Stimulated activated naive CD8-positive, alpha-beta T cell treated with anti-CD3 and anti-CD28 coated beads, Interleukin-15, amount 100 ng/mL, for 72 hours (primary cell): ENCODE results near the gene KDF1.
"Not testable (repeated sequence)": the region's sequence is repeated elsewhere in the genome, so short reads cannot be mapped to it uniquely, and the experiment has no call there.

Experiments
- ATAC-seq: fragments of 150-1000 bp; cut with Tn5 transposase; 2 replicates; pipeline ENCODE4 v1.10.0; 2021; ENCODE audit warnings: mild to moderate bottlenecking, moderate library complexity
- DNase-seq, 2 donors: peaks; one replicate each; pipeline ENCODE4 v3.0.0; 2021 to 2022
- H3K27ac Mint-ChIP-seq, 2 donors: one replicate each; pipeline ENCODE4 v1.8.0; 2022; ENCODE audit warnings: mild to moderate bottlenecking in 2 of 2, mixed read lengths in 2 of 2, moderate library complexity in 2 of 2
- H3K27me3 Mint-ChIP-seq: one replicate; pipeline ENCODE4 v1.8.0; 2022; ENCODE audit warnings: mixed read lengths
- H3K4me1 Mint-ChIP-seq: one replicate; pipeline ENCODE4 v1.8.0; 2022; ENCODE audit warnings: mild to moderate bottlenecking, mixed read lengths
- H3K4me3 Mint-ChIP-seq, 2 donors: one replicate each; pipeline ENCODE4 v1.8.0; 2022; ENCODE audit warnings: mild to moderate bottlenecking in 2 of 2, mixed read lengths in 2 of 2, moderate library complexity in 1 of 2
- H3K9me3 Mint-ChIP-seq, 2 donors: one replicate each; pipeline ENCODE4 v1.8.0; 2022; ENCODE audit warnings: mixed read lengths in 2 of 2

Gene KDF1

GRCh38 chr1:26949926-26950319 lies 10.3 kb downstream of the KDF1 start:
- H3K27me3 Mint-ChIP-seq = no peaks in the 10 kb centered on the region
- no peaks in the 10 kb centered on the region for H3K9me3 Mint-ChIP-seq
- no peak overlapping the region for H3K27ac Mint-ChIP-seq
- ATAC-seq (peak; percentile 9), DNase-seq (no peak)
- no peak overlapping the region for H3K4me3 Mint-ChIP-seq
- H3K4me1 Mint-ChIP-seq = no peaks in the 10 kb centered on the region

DNA sequence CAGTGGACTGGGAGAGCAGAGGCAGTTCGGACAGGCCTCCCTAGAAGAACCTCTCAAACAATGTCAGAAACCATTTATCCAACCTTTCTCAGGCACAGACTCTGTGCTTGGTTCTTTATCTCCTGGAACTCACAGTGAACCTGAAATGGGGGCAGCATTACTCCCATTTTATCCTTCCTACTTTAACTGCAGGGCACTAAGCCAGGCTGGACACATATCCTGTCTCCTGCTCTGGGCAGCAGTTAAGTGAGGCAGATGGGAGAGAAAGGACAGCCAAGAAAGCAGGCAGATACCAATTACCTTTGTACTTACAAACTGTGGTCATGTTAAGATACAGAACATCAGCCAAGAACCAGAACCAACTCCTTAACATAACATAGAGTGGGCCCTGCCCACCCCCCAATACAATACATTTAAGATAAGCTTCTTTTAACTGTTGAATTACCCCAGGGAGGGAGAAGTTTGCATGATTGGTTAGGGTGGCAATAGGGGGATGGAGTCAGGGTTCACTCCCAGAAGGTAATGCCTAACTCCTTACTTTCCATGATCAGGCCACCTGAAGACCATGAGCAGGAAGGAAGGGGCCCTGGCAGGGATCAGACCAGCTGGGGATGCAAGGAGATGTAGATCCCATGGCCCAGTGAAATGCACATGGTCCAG lies 10.9 kb downstream of the KDF1 start:
- Mint-ChIP-seq H3K27ac (peak overlapping the region in 1 of 2 donors; percentile 50), H3K4me1 (no peaks in the 10 kb centered on the region), H3K27me3 (no peaks in the 10 kb centered on the region), H3K9me3 (no peaks in the 10 kb centered on the region), H3K4me3 (no peak overlapping the region)
- ATAC-seq (peak; percentile 18), DNase-seq (no peak)

DNA sequence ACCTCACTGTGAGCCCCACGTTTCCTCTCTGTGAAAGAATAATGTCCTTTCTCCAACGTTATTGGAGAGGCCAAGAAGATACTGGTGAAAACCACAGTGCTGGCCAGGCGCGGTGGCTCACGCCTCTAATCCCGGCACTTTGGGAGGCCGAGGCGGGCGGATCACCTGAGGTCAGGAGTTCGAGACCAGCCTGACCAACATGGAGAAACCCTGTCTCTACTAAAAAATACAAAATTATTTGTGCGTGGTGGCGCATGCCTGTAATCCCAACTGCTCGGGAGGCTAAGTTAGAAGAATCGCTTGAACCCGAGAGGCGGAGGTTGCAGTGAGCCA lies 11.6 kb downstream of the KDF1 start:
- H3K9me3 Mint-ChIP-seq = not testable (repeated sequence)
- H3K27ac Mint-ChIP-seq = peak overlapping the region in 1 of 2 donors; percentile 12

DNA sequence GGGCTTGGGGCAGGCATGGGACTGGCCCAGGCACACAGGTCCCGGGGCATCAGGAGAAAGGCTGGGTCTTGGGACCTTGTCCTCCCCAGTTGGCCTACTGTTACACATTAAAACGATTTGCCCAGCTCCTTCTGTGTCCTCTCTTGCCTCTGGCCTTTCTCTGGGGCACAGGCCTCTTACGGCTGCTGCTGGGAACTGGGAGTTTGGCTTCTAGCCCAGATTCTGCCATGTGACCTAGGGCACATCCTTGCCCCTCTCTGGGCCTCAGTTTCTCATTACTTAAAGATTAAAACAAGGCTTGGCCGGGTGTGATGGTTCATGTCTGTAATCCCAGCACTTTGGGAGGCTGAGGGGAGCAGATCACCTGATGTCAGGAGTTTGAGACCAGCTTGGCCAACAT lies 14.0 kb downstream of the KDF1 start:
- Mint-ChIP-seq H3K9me3 (no peaks in the 10 kb centered on the region), H3K4me3 (no peak overlapping the region), H3K4me1 (no peaks in the 10 kb centered on the region), H3K27ac (no peak overlapping the region), H3K27me3 (no peaks in the 10 kb centered on the region)
- DNase-seq = no peak
- ATAC-seq = no peak

More for the DNA sequence above, 11.6 kb downstream of the KDF1 start:
- not testable (repeated sequence) for DNase-seq, H3K4me3 Mint-ChIP-seq, ATAC-seq, H3K27me3 Mint-ChIP-seq, H3K4me1 Mint-ChIP-seq

GRCh38 chr1:26945728-26946127 lies 14.5 kb downstream of the KDF1 start:
- H3K4me3 Mint-ChIP-seq = no peak overlapping the region

GRCh38 chr1:26945138-26945537 lies 15.1 kb downstream of the KDF1 start:
- H3K4me3 Mint-ChIP-seq = no peak overlapping the region
- ATAC-seq (no peak), DNase-seq (no peak)
- H3K9me3 Mint-ChIP-seq = no peaks in the 10 kb centered on the region
- H3K27ac Mint-ChIP-seq = peak overlapping the region in 1 of 2 donors; percentile 20
- H3K27me3 Mint-ChIP-seq = no peaks in the 10 kb centered on the region
- no peaks in the 10 kb centered on the region for H3K4me1 Mint-ChIP-seq

More at GRCh38 chr1:26945728-26946127, 14.5 kb downstream of the KDF1 start:
- Mint-ChIP-seq H3K27ac (peak overlapping the region in 1 of 2 donors; percentile 38), H3K27me3 (no peaks in the 10 kb centered on the region), H3K4me1 (no peaks in the 10 kb centered on the region), H3K9me3 (no peaks in the 10 kb centered on the region)
- DNase-seq (no peak), ATAC-seq (no peak)

GRCh38 chr1:26942656-26943055 lies 17.6 kb downstream of the KDF1 start:
- Mint-ChIP-seq H3K27me3 (no peaks in the 10 kb centered on the region), H3K4me1 (no peaks in the 10 kb centered on the region), H3K9me3 (no peaks in the 10 kb centered on the region), H3K4me3 (no peak overlapping the region), H3K27ac (no peak overlapping the region)
- ATAC-seq = no peak
- DNase-seq = no peak

DNA sequence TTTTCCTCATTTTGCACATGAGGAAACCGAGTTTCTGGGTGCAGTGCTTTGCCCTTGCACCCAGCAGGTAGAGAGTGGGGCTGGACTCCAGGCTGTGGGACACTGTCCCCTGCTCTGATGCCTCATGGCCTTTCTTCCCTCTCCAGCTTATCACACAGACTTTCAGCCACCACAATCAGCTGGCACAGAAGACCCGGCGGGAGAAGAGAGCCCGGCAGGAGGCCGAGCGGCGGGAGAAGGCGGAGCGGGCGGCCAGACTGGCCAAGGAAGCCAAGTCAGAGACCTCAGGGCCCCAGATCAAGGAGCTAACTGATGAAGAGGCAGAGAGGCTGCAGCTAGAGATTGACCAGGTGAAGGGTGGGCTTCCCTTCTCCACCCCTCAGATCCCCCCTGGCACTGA lies 19.0 kb downstream of the KDF1 start:
- H3K27me3 Mint-ChIP-seq = no peaks in the 10 kb centered on the region
- H3K27ac Mint-ChIP-seq = peak overlapping the region in 1 of 2 donors; percentile 63
- no peak overlapping the region for H3K4me3 Mint-ChIP-seq

DNA sequence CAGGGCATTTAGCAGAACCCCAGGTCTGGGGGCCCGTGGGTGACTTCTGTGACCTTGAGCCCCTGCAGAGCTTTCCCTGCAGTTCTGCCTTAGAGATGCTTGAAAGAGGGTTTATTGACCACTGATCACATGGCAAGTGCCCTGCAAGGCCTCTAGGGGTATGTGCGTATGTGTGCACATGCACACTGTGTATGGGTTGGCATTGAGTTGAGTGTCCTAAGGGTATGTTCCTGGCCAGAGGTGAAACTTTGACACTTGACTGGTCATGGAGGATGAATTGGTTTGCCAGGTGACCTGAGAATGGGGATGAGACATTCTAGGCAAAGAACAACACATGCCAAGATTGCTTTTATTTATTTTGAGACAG lies 21.6 kb downstream of the KDF1 start:
- Mint-ChIP-seq H3K4me1 (no peaks in the 10 kb centered on the region), H3K9me3 (no peaks in the 10 kb centered on the region), H3K27ac (peak overlapping the region in 1 of 2 donors; percentile 52), H3K4me3 (no peak overlapping the region), H3K27me3 (no peaks in the 10 kb centered on the region)
- ATAC-seq (no peak), DNase-seq (no peak)

More for the DNA sequence above, 19.0 kb downstream of the KDF1 start:
- Mint-ChIP-seq H3K9me3 (no peaks in the 10 kb centered on the region), H3K4me1 (no peaks in the 10 kb centered on the region)
- no peak for ATAC-seq
- no peak for DNase-seq

- Mint-ChIP-seq H3K4me3 (no peak overlapping the region), H3K9me3 (no peaks in the 10 kb centered on the region), H3K27ac (peak overlapping the region in 1 of 2 donors; percentile 74), H3K4me1 (no peaks in the 10 kb centered on the region), H3K27me3 (no peaks in the 10 kb centered on the region)
- DNase-seq = no peak
- ATAC-seq = no peak
Measured at GRCh38 chr1:26938004-26938658, 22.1 kb downstream of the KDF1 start.

- Mint-ChIP-seq H3K27me3 (no peaks in the 10 kb centered on the region), H3K4me3 (no peak overlapping the region), H3K27ac (no peak overlapping the region), H3K4me1 (no peaks in the 10 kb centered on the region), H3K9me3 (no peaks in the 10 kb centered on the region)
- DNase-seq (no peak), ATAC-seq (no peak)
Measured at GRCh38 chr1:26936823-26937222, 23.4 kb downstream of the KDF1 start.

DNA sequence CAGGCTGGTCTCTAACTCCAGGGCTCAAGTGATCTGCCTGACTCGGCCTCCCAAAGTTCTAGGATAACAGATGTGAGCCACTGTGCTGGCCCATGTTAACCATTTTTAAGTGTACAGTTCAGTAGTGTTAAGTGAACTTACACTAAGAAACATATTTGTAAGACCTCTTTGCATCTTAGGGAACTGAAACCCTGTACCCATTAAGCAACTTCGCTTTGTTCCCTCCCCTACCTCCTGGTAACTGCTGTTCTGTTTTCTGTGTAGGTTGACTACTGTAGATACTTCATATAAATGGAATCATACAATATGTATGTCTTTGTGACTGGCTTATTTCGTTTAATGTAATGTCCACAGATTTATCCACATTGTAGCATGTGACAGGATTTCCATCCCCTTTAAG lies 27.7 kb downstream of the KDF1 start:
- no peaks in the 10 kb centered on the region for H3K4me1 Mint-ChIP-seq
- H3K4me3 Mint-ChIP-seq = no peak overlapping the region
- H3K9me3 Mint-ChIP-seq = no peaks in the 10 kb centered on the region
- no peaks in the 10 kb centered on the region for H3K27me3 Mint-ChIP-seq
- DNase-seq = no peak
- H3K27ac Mint-ChIP-seq = no peak overlapping the region
- no peak for ATAC-seq

GRCh38 chr1:26923711-26924110 lies 36.6 kb downstream of the KDF1 start:
- DNase-seq (no peak), ATAC-seq (no peak)
- Mint-ChIP-seq H3K27ac (peak overlapping the region in 1 of 2 donors; percentile 80), H3K27me3 (no peaks in the 10 kb centered on the region), H3K4me1 (peaks cover 39% of the 10 kb centered on the region), H3K9me3 (no peaks in the 10 kb centered on the region), H3K4me3 (peak overlapping the region; percentile 92)

GRCh38 chr1:26922901-26923300 lies 37.4 kb downstream of the KDF1 start:
- Mint-ChIP-seq H3K4me1 (peaks cover 39% of the 10 kb centered on the region), H3K4me3 (peak overlapping the region; percentile 92), H3K9me3 (no peaks in the 10 kb centered on the region), H3K27ac (peak overlapping the region; percentile 91 to 93), H3K27me3 (no peaks in the 10 kb centered on the region)
- ATAC-seq (no peak), DNase-seq (no peak)

GRCh38 chr1:26922431-26922729 lies 37.9 kb downstream of the KDF1 start:
- ATAC-seq (no peak), DNase-seq (no peak)
- Mint-ChIP-seq H3K4me1 (peaks cover 39% of the 10 kb centered on the region), H3K9me3 (no peaks in the 10 kb centered on the region), H3K27ac (peak overlapping the region; percentile 93 to 98), H3K4me3 (peak overlapping the region; percentile 92), H3K27me3 (no peaks in the 10 kb centered on the region)

DNA sequence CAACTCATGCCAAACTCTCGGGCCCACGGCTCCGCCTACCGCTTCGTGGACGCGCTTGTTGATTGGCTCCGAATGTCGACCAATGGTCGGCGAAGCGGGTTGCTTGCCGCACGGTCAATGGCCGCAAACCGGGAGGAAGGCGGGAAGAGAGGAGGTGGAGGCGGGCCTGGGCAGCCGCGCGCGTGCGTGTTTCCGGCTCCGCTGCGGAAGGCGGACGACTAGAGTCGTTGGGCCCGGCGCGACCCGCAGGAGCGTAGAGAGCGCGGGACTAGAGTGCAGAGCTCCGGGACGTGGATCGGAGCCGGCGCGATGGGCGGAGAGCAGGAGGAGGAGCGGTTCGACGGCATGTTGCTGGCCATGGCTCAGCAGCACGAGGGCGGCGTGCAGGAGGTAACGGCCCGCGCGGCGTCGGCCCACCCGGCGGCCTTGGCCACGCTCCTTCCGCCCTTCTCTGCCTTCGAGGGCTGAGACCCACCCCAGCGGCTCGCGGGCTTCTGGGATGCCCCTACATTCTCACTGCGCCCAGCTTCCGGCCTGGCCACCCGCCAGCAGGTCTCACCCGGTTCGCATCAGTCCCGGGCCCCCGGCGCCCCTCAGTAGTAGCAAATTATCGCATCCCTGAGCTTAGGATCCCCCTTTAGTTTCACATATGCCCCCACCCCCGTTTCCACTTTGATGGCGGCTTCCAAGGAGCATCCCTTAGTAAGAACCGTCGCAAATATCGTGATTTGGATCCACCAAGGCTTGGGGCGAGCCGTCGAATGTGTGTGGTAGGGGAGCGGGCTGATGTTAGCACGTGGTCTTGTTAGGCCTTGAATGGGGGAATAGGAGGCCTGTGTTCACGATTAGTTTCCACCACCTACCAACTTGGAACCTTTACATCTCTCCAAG lies 38.5 kb downstream of the KDF1 start, which contains the start of gene NUDC:
TSS of gene NUDC (plus strand) at position 204 of the 891 bp plus-strand sequence. CDS start at position 310, 106 bp downstream.
- Mint-ChIP-seq H3K9me3 (no peaks in the 10 kb centered on the region), H3K4me3 (peak within 1 kb of the TSS; percentile 92), H3K27me3 (no peaks in the 10 kb centered on the region), H3K27ac (peak within 1 kb of the TSS; percentile 93 to 98), H3K4me1 (peaks cover 34% of the 10 kb centered on the region)
- ATAC-seq (peak; percentile 95), DNase-seq (peak; percentile 94 to 97)
